ENCODE results near the gene EPB41L4A.
"Not testable (repeated sequence)": the region's sequence is repeated elsewhere in the genome, so short reads cannot be mapped to it uniquely, and the experiment has no call there.

EPB41L4A gene, protein sequence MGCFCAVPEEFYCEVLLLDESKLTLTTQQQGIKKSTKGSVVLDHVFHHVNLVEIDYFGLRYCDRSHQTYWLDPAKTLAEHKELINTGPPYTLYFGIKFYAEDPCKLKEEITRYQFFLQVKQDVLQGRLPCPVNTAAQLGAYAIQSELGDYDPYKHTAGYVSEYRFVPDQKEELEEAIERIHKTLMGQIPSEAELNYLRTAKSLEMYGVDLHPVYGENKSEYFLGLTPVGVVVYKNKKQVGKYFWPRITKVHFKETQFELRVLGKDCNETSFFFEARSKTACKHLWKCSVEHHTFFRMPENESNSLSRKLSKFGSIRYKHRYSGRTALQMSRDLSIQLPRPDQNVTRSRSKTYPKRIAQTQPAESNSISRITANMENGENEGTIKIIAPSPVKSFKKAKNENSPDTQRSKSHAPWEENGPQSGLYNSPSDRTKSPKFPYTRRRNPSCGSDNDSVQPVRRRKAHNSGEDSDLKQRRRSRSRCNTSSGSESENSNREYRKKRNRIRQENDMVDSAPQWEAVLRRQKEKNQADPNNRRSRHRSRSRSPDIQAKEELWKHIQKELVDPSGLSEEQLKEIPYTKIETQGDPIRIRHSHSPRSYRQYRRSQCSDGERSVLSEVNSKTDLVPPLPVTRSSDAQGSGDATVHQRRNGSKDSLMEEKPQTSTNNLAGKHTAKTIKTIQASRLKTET

DNA sequence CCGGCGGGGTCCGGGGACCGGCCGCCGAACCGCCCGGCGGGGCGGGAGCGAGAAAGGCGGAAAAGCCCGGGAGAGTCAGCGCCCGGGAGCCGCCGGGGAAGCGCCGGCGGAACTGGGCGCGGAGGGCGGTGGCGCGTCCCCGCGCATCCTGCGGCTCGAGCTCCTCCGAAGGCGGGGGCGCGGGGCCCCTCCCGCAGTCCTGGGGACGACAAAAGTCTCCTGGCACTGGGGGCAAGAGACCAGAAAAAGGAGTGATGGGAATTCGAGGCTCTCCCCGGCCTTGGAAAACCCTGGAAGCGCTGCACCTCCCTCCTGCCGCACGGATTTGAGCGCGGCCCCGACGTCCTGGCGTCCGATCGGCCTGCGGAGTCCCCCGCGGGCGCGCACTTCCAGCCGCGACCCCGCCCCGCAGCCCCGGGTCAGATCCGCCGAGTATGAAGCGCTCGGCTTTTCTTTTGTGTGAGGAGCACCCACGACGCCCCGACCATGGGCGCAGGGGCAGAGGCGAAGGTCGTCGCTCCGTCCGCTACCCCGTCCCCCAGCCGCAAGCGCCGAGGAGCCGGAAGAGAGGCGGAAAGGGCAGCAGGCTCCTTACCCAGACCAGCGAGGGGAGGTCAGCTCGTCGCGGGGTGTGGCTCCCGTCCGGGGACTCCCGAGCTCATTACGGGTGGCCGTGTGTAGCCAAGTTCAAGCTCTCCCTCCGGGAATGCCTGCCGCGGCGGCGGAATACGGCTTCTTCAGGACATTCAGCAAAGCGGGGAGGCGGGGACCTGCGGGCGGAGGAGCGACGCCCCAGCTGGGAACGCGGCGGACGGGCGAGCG is at the start of gene EPB41L4A:
Gene EPB41L4A (minus strand): TSS at position 114 of the 822 bp plus-strand sequence. CDS start 238 bp downstream, outside the sequence.
- DNase-seq: no peak

DNA sequence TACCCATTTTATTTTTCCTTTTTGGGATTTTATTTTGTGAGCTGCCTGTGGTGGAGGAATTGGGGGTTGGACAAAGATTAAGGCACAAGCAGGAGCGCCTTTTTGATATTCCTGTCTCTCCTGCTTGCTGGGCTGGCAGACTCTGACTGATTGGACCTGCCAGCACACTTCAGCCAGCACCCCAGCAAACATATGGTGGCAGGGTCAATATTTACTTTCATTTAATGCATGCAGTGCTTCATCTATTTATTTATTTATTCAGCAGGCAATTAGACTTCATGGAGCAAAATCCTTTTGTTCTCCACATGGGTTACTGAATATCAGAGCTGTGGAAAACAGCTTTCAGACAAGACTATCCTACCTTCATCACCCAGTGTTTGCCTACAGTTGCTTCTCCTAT is 48.4 kb upstream of the EPB41L4A start:
- no peak for DNase-seq

DNA sequence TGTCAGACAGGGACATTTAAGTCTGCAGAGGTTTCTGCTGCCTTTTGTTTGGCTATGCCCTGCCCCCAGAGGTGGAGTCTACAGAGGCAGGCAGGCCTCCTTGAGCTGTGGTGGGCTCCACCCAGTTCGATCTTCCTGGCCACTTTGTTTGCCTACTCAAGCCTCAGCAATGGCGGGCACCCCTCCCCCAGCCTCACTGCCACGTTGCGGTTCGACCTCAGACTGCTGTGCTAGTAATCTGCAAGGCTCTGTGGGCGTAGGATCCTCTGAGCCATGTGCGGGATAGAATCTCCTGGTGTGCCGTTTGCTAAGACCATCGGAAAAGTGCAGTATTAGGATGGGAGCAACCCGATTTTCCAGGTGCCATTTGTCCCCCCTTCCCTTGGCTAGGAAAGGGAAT is 47.2 kb upstream of the EPB41L4A start:
- not testable (repeated sequence) for DNase-seq

DNA sequence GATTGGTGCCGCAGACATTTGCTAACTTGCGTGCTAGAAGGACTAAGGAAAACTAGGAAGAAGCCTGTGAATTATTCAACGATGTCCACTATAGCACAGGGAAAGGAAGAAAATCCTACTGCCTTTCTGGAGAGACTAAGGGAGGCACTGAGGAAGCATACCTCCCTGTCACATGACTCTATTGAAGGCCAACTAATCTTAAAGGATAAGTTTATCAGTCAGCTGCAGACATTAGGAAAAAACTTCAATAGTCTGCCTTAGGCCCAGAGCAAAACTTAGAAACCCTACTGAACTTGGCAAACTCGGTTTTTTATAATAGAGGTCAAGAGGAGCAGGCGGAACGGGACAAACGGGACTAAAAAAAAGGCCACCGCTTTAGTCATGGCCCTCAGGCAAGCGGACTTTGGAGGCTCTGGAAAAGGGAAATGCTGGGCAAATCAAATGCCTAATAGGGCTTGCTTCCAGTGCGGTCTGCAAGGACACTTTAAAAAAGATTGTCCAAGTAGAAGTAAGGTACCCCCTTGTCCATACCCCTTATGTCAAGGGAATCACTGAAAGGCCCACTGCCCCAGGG is 28.2 kb upstream of the EPB41L4A start:
- DNase-seq: not testable (repeated sequence)

DNA sequence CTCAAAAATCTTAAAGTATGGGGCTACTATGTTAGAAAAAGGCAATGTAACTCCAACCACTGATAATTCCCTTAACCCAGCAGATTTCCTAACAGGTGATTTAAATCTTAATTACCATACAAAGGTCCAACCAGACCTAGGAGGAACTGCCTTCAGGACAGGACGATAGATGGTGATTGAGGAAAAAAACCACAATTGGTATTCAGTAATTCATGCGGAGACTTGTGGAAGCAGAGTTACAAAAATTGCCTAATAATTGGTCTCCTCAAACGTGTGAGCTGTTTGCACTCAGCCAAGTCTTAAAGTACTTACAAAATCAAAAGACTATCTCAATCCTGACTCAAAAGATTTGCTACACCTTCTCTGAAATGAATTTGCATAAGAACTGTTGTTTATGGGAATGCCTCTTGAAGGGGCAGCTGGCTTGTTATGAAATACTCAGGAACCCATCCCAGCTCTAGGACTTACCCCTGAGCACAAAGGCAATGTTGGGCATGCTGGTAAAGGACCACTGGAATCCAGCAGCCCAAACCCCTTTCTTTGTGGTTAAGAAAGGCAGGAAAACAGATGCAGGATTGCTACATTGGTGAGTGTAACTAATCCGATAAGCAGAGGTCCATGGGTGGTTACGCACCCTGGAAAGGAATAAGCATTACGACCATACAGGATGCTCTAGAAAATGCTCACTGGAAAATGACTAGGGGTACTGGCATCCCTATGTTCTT is 26.7 kb upstream of the EPB41L4A start:
- no peak for DNase-seq

DNA sequence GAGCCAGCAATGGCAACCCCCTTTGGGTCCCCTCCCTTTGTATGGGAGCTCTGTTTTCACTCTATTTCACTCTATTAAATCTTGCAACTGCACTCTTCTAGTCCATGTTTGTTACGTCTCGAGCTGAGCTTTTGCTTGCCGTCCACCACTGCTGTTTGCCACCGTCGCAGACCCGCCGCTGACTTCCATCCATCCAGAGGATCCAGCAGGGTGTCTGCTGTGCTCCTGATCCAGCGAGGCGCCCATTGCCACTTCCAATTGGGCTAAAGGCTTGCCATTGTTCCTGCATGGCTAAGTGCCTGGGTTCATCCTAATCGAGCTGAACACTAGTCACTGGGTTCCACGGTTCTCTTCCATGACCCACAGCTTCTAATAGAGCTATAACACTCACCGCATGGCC is 24.9 kb upstream of the EPB41L4A start:
- DNase-seq: not testable (repeated sequence)

DNA sequence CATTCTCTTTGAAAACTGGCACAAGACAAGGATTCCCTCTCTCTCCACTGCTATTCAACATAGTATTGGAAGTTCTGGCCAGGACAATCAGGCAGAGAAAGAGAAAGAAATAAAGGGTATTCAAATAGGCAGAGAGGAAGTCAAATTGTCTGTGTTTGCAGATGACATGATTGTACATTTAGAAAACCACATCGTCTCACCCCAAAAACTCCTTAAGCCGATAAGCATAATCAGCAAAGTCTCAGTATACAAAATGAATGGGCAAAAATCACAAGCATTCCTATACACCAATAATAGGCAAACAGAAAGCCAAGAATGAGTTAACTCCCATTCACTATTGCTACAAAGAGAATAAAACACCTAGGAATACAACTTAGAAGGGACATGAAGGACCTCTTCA is 21.0 kb upstream of the EPB41L4A start:
- no peak for DNase-seq

DNA sequence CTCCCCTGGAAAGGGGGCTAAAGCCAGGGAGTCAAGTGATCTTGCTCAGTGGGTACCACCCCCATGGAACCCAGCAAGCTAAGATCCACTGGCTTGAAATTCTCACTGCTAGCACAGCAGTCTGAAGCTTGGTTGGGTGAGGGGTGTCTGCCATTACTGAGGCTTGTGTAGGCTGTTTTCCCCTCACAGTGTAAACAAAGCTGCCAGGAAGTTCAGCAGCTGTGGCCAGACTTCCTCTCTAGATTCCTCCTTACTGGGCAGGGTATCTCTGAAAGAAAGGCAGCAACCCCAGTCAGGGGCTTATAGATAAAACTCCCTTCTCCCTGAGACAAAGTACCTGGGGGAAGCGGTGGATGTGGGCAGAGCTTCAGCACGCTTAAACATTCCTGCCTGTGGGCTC is 17.1 kb upstream of the EPB41L4A start:
- no peak for DNase-seq

DNA sequence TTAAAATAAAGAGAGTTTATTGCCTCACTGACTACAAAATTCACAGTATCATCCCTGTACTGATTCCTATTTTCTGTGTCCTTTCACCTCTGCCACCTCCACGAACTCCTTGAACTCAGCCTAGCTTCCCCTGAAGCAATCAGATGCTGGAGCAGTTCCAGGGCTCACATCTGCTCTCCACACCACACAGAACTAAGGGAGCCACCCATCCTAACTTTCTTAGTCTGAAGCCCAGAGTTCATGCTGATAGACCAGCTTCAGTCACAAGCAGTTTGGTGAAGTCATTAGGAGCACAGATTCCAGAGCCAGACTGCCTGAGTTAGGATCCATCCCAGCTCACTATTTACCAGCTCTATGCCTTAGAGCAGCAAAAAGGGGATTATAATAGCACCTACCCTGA is 15.6 kb upstream of the EPB41L4A start:
- DNase-seq: no peak

DNA sequence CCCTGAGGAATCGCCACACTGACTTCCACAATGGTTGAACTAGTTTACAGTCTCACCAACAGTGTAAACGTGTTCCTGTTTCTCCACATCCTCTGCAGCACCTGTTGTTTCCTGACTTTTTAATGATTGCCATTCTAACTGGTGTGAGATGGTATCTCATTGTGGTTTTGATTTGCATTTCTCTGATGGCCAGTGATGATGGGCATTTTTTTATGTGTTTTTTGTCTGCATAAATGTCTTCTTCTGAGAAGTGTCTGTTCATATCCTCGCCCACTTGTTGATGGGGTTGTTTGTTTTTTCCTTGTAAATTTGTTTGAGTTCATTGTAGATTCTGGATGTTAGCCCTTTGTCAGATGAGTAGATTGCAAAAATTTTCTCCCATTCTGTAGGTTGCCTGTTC is 7.1 kb upstream of the EPB41L4A start:
- not testable (repeated sequence) for DNase-seq

DNA sequence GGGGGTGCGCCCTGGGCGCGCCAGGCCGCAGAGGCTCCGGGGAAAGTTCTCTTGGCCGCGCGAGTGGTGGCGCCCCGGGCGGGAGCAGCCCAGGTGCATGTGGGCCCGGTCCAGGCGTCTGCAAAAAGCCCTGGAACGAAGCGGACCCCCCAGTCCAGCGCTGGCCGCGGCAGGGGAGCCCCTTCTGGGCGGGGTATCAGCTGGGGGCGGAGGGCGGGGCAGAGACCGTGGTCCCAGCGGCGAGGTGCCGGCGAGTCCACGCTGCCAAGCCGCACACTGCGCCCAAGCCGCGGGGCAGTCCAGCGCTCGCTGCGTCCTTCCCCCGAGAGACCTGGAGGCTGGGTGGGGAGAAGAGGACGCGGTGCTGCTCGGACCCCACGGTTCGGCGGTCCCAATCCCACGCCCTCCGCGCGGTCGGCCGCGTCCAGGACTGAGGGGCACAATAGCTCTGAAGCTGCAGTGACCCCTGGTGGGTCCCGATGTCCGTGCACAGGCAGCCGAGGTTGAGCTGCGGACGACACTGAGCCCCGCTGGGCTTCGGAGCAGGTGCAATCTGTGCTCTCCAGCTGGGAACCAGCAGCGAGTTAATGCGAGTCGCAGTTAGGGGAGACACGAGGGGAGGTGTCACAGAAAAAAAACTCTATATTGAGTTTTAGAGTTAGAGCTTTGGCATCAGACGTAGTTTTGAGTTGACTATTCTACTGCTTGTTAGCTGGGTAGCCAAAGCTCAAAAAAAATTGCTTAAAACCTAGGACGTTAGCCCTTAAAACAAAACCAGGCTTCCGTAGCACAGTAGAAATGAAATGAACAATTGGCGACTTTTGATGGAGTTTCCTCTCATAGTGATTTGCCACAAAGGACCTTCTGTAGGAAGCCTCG is 1.1 kb upstream of the EPB41L4A start:
- peak; percentile 26 for DNase-seq

DNA sequence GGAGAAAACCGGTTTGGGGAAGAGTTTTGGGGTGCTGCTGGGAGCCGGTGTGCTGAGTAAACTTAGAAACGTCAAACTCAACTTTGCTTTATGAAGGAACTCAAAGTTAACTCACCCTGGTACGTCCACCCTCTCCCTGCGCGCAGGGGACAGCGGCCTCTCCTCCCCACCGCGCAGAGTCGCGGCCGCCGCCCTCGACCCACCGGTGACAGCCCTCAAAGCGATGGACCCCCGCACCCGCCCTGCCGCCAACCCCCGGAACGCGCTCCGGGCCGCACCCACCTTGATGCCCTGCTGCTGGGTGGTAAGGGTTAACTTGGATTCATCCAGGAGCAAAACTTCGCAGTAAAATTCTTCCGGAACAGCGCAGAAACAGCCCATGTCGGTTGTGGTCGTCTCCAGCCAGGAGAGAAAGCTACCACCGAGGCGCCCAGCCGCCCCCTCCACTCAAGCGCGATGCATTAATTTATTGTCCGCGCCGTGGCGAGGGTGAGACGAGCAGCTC is 366 bp downstream of the EPB41L4A start:
- no peak for DNase-seq

DNA sequence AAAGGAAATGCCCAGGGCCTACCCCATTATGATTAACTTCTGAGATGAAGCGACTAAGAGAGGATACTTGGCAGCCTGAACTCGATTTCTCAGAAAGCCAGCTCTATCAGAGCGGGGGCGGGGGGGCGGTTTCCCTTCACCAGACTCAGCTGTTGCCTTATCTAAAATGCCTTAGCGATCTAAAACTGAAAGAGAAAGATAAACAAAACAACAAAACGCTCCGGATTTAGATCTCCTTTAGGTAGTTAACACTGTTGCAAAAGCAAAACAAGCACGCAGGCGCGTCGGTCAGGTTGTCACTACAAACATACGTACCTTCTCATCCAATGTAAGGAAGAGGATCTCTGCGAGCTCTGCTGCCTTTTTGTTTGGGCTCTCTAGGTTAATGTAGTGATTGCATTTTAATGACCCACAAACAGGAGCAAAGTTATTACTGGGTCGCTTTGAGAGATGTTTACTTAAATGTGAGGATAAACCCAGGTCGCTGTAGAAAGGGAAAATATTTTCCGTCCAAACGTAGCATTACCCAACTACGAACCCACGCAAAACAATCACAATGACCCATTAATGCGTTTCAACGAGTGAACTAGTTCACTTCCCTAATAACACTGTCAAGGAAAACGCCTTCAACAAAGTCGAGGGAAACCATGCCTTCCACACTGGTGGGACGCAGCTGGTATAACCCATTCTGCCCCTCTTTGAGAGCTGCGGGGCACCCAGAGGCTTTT is 982 bp downstream of the EPB41L4A start:
- DNase-seq: no peak

DNA sequence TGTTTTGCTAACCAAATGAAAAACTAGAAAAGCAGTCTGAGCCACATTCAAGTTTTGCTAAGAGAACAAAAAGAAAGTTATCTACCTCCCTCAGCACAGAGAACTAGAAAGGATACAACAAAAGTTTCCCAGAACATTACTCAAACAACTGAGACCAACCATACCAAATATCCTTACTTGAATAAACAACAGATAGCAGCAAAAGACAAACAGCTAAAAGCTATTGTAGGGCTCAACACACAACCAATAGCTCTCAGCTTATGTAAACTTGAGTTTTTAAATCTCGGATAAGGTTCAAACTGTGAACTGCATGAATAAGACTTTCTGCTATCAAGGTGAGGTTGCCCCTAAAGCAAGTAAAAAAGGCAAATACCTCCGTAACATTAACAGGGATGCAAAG is 3.5 kb downstream of the EPB41L4A start:
- no peak for DNase-seq

DNA sequence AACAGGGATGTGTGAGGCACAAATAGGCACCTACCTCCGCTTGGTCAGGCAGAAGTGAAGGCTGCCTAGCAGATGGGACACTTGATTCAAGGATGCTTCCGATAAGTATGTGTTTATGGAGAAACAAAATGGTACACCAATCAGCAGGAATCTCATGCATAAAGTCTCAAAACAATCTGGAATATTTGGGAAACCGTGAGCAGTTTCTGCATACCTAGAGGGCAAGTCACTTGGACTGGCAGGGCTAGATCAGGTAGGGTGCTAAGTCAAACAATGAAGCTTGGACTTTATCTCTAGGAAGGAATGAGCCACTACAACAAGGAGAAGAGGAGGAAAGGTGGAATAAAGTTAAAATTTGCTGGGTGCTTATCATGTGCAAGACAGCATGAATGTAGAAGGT is 5.5 kb downstream of the EPB41L4A start:
- DNase-seq: no peak

DNA sequence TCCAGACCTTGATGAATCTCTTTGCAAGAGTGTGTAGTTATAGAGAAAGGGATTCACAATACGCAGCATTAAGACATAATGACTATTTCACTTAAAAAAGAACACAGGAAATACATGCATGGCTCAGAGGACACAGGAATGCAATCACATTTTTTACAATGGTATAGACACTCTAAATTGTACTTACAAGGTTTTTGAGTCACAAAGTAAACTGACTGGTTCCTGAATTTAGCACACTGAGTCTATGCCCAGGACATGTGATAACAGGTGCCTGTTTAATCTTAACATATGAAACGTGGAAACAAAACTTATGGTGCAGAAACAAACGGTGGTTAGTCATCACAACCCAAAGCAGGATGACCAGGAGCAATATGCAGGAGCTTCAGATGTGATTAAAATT is 6.7 kb downstream of the EPB41L4A start:
- no peak for DNase-seq

DNA sequence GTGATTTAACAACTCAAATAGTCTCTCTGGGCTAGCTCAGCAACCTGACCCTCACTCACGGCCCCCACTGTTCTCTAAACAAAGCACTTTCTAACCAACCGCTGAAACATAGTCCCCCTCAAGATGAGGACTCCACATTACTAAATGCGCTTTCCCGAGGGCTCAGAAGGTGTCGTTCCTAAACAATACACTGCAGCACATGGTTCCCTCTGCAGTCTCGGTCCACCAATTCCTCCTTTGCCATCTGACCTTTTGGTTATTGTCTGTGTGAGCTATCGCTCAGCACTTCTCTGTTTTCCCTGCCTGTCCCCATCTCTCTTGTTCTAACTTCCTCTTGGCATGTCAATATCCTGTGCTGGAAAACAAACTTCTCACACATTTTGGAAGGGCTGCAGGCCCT is 7.2 kb downstream of the EPB41L4A start:
- DNase-seq: no peak

DNA sequence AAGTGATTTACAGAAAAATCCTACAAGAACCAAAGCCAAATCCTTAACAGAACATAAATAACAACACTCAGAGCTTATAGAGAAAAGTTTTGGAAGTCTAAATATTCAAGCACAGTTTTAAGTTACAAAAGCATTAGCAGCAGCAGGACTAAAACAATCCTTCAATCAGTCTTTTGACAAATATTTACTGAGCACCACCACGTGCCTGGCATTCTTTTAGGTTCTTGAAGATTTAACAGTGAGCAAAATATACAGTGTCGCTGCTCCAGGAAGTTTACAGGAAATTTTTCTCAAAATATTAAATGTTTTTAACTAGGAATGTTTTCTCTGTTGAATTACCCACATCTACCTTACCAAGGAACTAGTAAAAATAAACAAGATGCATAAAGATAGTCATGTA is 11.4 kb downstream of the EPB41L4A start:
- DNase-seq: no peak

DNA sequence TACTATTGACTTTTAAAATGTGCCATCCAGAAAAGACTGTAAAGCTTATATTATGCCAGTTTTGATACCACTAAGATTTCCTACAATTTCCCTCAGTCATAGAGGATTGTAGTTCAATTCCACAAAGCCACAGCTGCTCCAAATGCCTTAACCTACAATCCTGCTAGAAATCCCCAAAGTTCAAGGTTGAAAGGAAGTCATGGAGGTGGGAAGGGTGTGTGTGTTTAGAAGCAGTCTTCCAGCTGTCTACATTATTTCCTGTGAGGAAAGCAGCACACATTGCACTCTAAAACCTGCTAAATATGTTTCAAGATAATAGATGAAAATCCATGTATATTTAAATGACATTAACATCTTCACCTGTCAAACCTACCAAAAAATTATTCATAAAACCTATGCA is 11.8 kb downstream of the EPB41L4A start:
- no peak for DNase-seq

DNA sequence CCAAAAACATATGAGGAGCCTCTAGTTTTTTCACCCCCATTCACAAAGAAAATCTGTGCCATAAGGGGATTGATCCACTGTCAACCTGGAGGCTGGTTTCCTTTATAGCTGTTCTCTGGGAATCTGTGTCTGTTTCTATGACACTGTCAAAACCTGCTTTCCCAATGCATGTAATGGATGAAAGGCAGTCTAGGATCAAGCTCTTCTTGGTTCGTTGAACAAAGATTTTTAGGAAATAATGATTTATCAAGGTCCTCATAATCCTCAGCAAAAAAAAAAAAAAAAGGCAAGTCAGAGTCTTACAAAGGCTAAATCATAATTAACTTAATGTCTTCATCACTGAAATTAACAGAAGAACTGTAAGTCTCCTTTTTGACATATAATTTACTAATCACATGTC is 16.0 kb downstream of the EPB41L4A start:
- no peak for DNase-seq

DNA sequence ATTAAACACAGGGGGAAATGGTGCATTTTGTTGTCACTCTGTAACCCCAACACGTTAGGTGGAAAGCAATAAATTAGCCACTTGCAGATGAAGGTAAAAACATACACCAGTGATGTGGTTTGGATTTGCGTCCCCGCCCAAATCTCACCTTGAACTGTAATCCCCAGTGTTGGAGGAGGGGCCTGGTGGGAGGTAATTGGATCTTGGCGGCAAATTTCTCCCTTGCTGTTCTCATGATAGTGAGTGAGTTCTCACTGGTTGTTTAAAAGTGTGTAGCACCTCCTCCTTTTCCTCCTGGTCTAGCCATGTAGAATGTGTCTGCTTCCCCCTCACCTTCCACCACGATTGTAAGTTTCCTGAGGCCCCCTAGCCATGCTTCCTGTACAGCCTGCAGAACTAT is 17.2 kb downstream of the EPB41L4A start:
- no peak for DNase-seq
